CD4-positive, CD25-positive, alpha-beta regulatory T cell (primary cell): ENCODE measurements around the gene SPATA46. TPM values are rescaled to one million over a fixed set of nuclear protein-coding genes. Genes with fewer than 3 reads are reported as not detected.

Source experiments
- ATAC-seq, 2 donors: fragments of 150-1000 bp; cut with Tn5 transposase; one replicate each; pipeline ENCODE4 v1.10.0; 2021; ENCODE audit warnings: low read depth in 2 of 2, moderate number of reproducible peaks in 2 of 2, moderate library complexity in 1 of 2
- DNase-seq, 3 donors: peaks; one replicate each; pipeline versions ENCODE4 v3.0.0 to v3.0.0-alpha.2; 2012 to 2022; ENCODE audit warnings: mixed read lengths in 1 of 3
- H3K27ac ChIP-seq: one replicate; pipeline ENCODE4 v1.7.0; 2013; ENCODE audit warnings: mild to moderate bottlenecking, low read length; ENCODE audit not compliant: insufficient read depth, poor library complexity, severe bottlenecking
- H3K27me3 ChIP-seq: one replicate; pipeline ENCODE4 v1.7.0; 2013; ENCODE audit warnings: low read length; ENCODE audit not compliant: control insufficient read depth, insufficient read depth
- H3K36me3 ChIP-seq: one replicate; pipeline ENCODE4 v1.7.0; 2013; ENCODE audit warnings: mild to moderate bottlenecking, low read length, moderate library complexity; ENCODE audit not compliant: control insufficient read depth, insufficient read depth
- H3K4me1 ChIP-seq: 2 replicates; pipeline ENCODE4 v1.7.0; 2013; ENCODE audit warnings: mild to moderate bottlenecking, low read length; ENCODE audit not compliant: insufficient read depth, control insufficient read depth, poor library complexity, severe bottlenecking
- H3K4me3 ChIP-seq: one replicate; pipeline ENCODE4 v1.7.0; 2013; ENCODE audit warnings: low read depth, mild to moderate bottlenecking, low read length, moderate library complexity
- H3K9me3 ChIP-seq, 2 experiments: 1 replicate in 1 of 2; 2 replicates in 1 of 2; pipeline ENCODE4 v1.7.0; 2013; ENCODE audit warnings: low read length in 2 of 2, mild to moderate bottlenecking in 1 of 2, moderate library complexity in 1 of 2; ENCODE audit not compliant: control insufficient read depth in 2 of 2
- H3K27ac Mint-ChIP-seq, 3 donors: one replicate each; pipeline ENCODE4 v1.8.0; 2020 to 2022; ENCODE audit warnings: mild to moderate bottlenecking in 3 of 3, mixed read lengths in 3 of 3, moderate library complexity in 2 of 3
- H3K27me3 Mint-ChIP-seq: one replicate; pipeline ENCODE4 v1.8.0; 2022; ENCODE audit warnings: mild to moderate bottlenecking, mixed read lengths
- H3K36me3 Mint-ChIP-seq: one replicate; pipeline ENCODE4 v1.8.0; 2020; ENCODE audit warnings: mixed read lengths
- H3K4me1 Mint-ChIP-seq, 4 donors: one replicate each; pipeline ENCODE4 v1.8.0; 2020 to 2022; ENCODE audit warnings: mixed read lengths in 4 of 4, mild to moderate bottlenecking in 1 of 4
- H3K4me3 Mint-ChIP-seq, 4 donors: one replicate each; pipeline ENCODE4 v1.8.0; 2020 to 2022; ENCODE audit warnings: mild to moderate bottlenecking in 4 of 4, mixed read lengths in 4 of 4, moderate library complexity in 3 of 4
- H3K9me3 Mint-ChIP-seq, 7 donors: one replicate each; pipeline ENCODE4 v1.8.0; 2020 to 2022; ENCODE audit warnings: mixed read lengths in 7 of 7, mild to moderate bottlenecking in 3 of 7, moderate library complexity in 2 of 7
- polyA plus RNA-seq, 4 donors: library from polyadenylated mRNA; unstranded; fragments of 300-500 nt; fragmentation: Illumina TruSeq; gene quantifications; one replicate each; pipeline ENCODE4 v1.2.3, GENCODE V29; 2021
- total RNA-seq: library from RNA; stranded (reverse); gene quantifications from one replicate; pipeline ENCODE4 v1.2.3, GENCODE V29; 2022

The SPATA46 gene
- total and polyA plus RNA-seq, 5 donors from 2014 or later: not detected

GRCh38 chr1:162326559-162326958 is 50.1 kb downstream of the SPATA46 start:
- Histone ChIP-seq H3K4me3 (no peak overlapping the region), H3K27ac (no peak overlapping the region), H3K4me1 (no peaks in the 10 kb centered on the region), H3K36me3 (no peaks in the 10 kb centered on the region), H3K27me3 (no peaks in the 10 kb centered on the region), H3K9me3 (no peaks in the 10 kb centered on the region)
- Mint-ChIP-seq H3K36me3 (no peaks in the 10 kb centered on the region), H3K4me3 (no peak overlapping the region), H3K4me1 (no peaks in the 10 kb centered on the region), H3K27me3 (peaks cover 14% of the 10 kb centered on the region), H3K9me3 (peaks cover 0 to 1% (median 0%) of the 10 kb centered on the region in 7 donors), H3K27ac (no peak overlapping the region)
- DNase-seq (no peak), ATAC-seq (no peak)

DNA sequence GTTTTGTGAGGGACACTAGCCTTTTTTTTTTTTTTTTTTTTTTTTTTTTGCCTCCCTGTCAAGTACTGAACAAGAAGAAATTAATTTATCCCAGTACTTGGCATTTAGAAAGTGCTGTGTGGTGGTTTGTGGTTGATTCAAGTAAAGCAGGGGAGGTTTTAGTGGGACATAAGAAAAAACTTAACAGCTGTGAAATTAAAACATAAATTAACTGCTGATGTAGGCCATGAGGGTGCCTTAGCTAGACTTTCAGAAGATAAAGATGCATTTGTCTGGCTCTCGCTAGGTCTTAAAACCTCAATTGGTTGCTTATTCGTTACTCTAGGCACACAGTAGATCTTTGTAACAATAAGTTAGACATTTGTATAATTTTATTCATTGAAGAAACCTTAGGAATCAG is 52.3 kb downstream of the SPATA46 start:
- Histone ChIP-seq H3K36me3 (no peaks in the 10 kb centered on the region), H3K27ac (no peak overlapping the region), H3K4me1 (no peaks in the 10 kb centered on the region), H3K9me3 (no peaks in the 10 kb centered on the region), H3K4me3 (no peak overlapping the region), H3K27me3 (no peaks in the 10 kb centered on the region)
- Mint-ChIP-seq H3K4me1 (no peaks in the 10 kb centered on the region), H3K27ac (no peak overlapping the region), H3K27me3 (peaks cover 14% of the 10 kb centered on the region), H3K9me3 (peaks cover 0 to 1% (median 0%) of the 10 kb centered on the region in 7 donors), H3K4me3 (no peak overlapping the region), H3K36me3 (no peaks in the 10 kb centered on the region)
- ATAC-seq (no peak), DNase-seq (no peak)

Other genes with a start within 250 kb of the SPATA46 start
- gene C1orf226, start 4.9 kb upstream of the SPATA46 start, total RNA-seq: 0.10 TPM
- gene C1orf226, start 4.9 kb upstream of the SPATA46 start, polyA plus RNA-seq: under 1 TPM in 1 of 4 donors, not detected in 3; 0.14 TPM
- not detected for gene SH2D1B, start 35.3 kb upstream of the SPATA46 start, total RNA-seq
- gene SH2D1B, start 35.3 kb upstream of the SPATA46 start, polyA plus RNA-seq: under 1 TPM in 3 of 4 donors, not detected in 1; 0.12 to 0.37 (median 0.19) TPM
- 56.7 TPM for gene UHMK1, start 121.0 kb upstream of the SPATA46 start, total RNA-seq
- gene UHMK1, start 121.0 kb upstream of the SPATA46 start, polyA plus RNA-seq: 10 to 100 TPM; 55.8 to 60.9 (median 58.1) TPM
- gene UAP1, start 184.9 kb upstream of the SPATA46 start, total RNA-seq: 25.7 TPM
- gene UAP1, start 184.9 kb upstream of the SPATA46 start, polyA plus RNA-seq: 10 to 100 TPM; 17.1 to 24.3 (median 20.8) TPM